ENCODE measurements around the gene RPL36A.

GRCh38 chrX:101388604-101389003, 2.2 kb upstream of the RPL36A start:
- no peak for TF ChIP-seq CTCF (IDR thresholded peaks at IDR 0.05; ENCODE audit: low read depth, low read length)
- no peak for TF ChIP-seq POLR2A (IDR thresholded peaks at IDR 0.05; ENCODE audit: extremely low read depth, insufficient read length)
- TF ChIP-seq MAX (IDR thresholded peaks at IDR 0.05; ENCODE audit: low read depth, low read length) = no peak

Data from NB4 (cell line).